Panc1 (cell line): ENCODE data around the gene TMEM8B. TPM values are rescaled to one million over a fixed set of nuclear protein-coding genes. Genes with fewer than 3 reads are reported as not detected.
A peak's percentile ranks its signal among the peaks of the same experiment; 100 is the strongest.

ENCODE experiments used
- ATAC-seq: fragments of 200-7000 bp; cut with Tn5 transposase; 2 replicates; pipeline ENCODE4 v1.9.1; 2020; ENCODE audit warnings: mild to moderate bottlenecking, moderate library complexity
- BruUV-seq: library from RNA; stranded (reverse); fragments of 400-500 nt; replicated peaks from 2 replicates; lab custom pipeline; 2021; lab: Mats Ljungman, UMichigan
- CTCF ChIA-PET: fragments of 300-600 bp; sonication (Branson Sonifier 250); formaldehyde crosslinking; loops from one replicate; lab custom pipeline; 2022; ENCODE audit warnings: antibody characterized with exemption; lab: Charles Lee
- POLR2A ChIA-PET: fragments of 300-600 bp; sonication (Branson Sonifier 250); formaldehyde crosslinking; loops from one replicate; lab custom pipeline; 2022; ENCODE audit warnings: antibody characterized with exemption; lab: Charles Lee
- DNase-seq: peaks from one replicate; pipeline ENCODE4 v3.0.0-alpha.2; 2010; ENCODE audit warnings: low read depth, low spot score
- H3K27ac ChIP-seq: 2 replicates; pipeline ENCODE4 v1.5.1; 2011; ENCODE audit warnings: mild to moderate bottlenecking, low read length, inconsistent platforms
- H3K27me3 ChIP-seq: fragments of 200-500 bp; sonication (Bioruptor generic); 2 replicates; pipeline ENCODE4 v1.6.0; 2014; ENCODE audit warnings: low read length, inconsistent platforms; ENCODE audit not compliant: control insufficient read depth, insufficient read depth
- H3K36me3 ChIP-seq: fragments of 200-500 bp; sonication (Bioruptor generic); 2 replicates; pipeline ENCODE4 v1.5.1; 2014; ENCODE audit warnings: inconsistent platforms, mild to moderate bottlenecking, low read length, moderate library complexity; ENCODE audit not compliant: control insufficient read depth, insufficient read depth
- H3K4me1 ChIP-seq: 2 replicates; pipeline ENCODE4 v1.5.1; 2011; ENCODE audit warnings: inconsistent platforms, mild to moderate bottlenecking, low read length, moderate library complexity; ENCODE audit not compliant: control insufficient read depth, insufficient read depth
- H3K4me3 ChIP-seq, 2 experiments: 2 replicates each; pipeline ENCODE4 v1.5.1; 2011 to 2012; ENCODE audit warnings: low read depth in 2 of 2, low read length in 2 of 2, mild to moderate bottlenecking in 2 of 2, inconsistent platforms in 1 of 2, moderate library complexity in 1 of 2
- H3K9me3 ChIP-seq: fragments of 200-500 bp; sonication (Bioruptor generic); 2 replicates; pipeline ENCODE4 v1.5.1; 2014; ENCODE audit warnings: low read depth, mild to moderate bottlenecking, inconsistent platforms, low read length, moderate library complexity; ENCODE audit not compliant: control insufficient read depth, insufficient read depth
- POLR2AphosphoS5 ChIP-seq: IDR thresholded peaks from 2 replicates; pipeline ENCODE4 v1.6.1; 2012; ENCODE audit warnings: mild to moderate bottlenecking, low read depth, low read length, moderate library complexity
- SIN3A ChIP-seq: IDR thresholded peaks from 2 replicates; pipeline ENCODE4 v1.6.1; 2012; ENCODE audit warnings: low read depth, mild to moderate bottlenecking, low read length, moderate library complexity, borderline replicate concordance; ENCODE audit not compliant: insufficient read depth
- TCF7L2 ChIP-seq: IDR thresholded peaks from 2 replicates; pipeline ENCODE4 v1.6.1; 2011; ENCODE audit warnings: mild to moderate bottlenecking, low read depth, low read length, inconsistent platforms
- in situ Hi-C: cut with HindIII; loops from 2 replicates; pipeline ENCODE4 v1.10.0; 2016; ENCODE audit warnings: low sequenced_read_pairs, low pct_unique_long_range_greater_than_20kb
- intact Hi-C: fragments of 100-400 bp; cut with micrococcal nuclease; formaldehyde crosslinking; loops from one replicate; pipeline ENCODE4 v1.10.0; 2022; ENCODE audit not compliant: unreplicated experiment
- total RNA-seq: library from RNA; stranded (reverse); gene quantifications from one replicate; pipeline ENCODE4 v1.2.1, GENCODE V29; 2021; ENCODE audit not compliant: unreplicated experiment
- TF ChIP-seq, protein P1 (sequence below), 2 experiments: IDR thresholded peaks; 2 replicates each; pipeline ENCODE4 v1.6.1; 2011 to 2012; ENCODE audit warnings: low read depth in 2 of 2, control low read depth in 1 of 2, low read length in 1 of 2, mild to moderate bottlenecking in 1 of 2, moderate library complexity in 1 of 2; ENCODE audit not compliant: insufficient read depth in 1 of 2
- TF ChIP-seq, protein P2 (sequence below): fragments of 450-650 bp; IDR thresholded peaks from 2 replicates; pipeline ENCODE4 v1.5.1; 2017; ENCODE audit warnings: mild to moderate bottlenecking

The TMEM8B gene
- total RNA-seq, 1 experiment from 2014 or later: 7.9 TPM

DNA sequence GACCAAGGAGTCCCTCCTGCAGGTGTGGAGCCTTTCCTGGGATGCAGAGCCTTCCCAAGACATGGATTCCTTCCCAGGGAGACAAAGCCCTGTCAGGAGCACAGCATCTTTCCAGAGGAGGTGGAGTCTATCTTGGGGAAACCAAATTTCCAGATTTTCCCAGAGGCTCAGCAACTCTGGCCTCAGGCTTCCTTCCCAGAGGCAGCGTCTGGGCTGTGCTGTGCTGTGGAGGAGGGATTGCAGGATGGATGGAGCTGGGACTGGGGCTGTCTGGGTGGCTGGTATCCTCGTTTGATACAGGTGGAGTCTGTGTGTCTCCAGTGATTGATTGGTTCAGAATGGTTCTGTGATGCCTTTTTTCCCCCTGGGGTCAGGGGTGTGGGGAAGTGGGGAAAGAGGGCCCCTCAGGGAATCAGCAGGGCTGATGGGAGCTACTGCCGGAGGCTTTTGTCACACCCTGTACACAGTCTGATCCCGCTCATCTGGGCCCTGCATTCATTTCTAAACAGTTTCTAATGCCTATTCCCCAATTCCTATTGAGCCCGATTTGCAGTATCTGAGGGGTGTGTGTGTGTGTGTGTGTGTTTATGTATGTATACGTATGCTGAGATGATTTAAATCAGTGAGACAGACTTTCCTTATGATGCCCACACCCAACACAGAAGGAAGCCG is 25.2 kb downstream of the TMEM8B start:
- peak; percentile 40; the same call in 1 of the 2 replicates for ATAC-seq
- ChIA-PET POLR2A (no interaction called here), CTCF (no interaction called here)

DNA sequence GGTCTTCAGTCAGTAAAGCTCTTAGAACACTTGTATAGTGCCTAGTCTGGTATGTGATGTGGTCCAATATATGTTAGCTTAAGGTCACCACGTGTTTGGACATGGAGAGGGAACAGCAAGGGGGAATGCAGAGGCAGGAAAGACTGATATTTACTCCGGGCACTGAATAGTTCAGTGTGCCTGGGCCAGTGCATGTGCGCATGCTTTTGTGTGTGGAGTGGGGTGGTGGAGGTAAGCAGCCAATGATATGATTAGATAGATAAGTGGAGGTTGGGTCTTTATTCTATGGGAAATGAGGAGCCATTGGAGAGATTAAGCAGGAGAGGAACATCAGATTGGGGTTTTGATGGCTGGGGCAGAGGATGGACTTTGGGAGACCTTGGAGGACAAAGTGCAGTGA is 27.2 kb downstream of the TMEM8B start:
- in situ Hi-C loops (no loop called here), intact Hi-C loops (no loop called here)
- no peak for ATAC-seq
- no peak overlapping the region for H3K4me3 ChIP-seq
- TF ChIP-seq SIN3A (no peak), TCF7L2 (no peak), POLR2AphosphoS5 (no peak)
- TF ChIP-seq, protein P1, sequence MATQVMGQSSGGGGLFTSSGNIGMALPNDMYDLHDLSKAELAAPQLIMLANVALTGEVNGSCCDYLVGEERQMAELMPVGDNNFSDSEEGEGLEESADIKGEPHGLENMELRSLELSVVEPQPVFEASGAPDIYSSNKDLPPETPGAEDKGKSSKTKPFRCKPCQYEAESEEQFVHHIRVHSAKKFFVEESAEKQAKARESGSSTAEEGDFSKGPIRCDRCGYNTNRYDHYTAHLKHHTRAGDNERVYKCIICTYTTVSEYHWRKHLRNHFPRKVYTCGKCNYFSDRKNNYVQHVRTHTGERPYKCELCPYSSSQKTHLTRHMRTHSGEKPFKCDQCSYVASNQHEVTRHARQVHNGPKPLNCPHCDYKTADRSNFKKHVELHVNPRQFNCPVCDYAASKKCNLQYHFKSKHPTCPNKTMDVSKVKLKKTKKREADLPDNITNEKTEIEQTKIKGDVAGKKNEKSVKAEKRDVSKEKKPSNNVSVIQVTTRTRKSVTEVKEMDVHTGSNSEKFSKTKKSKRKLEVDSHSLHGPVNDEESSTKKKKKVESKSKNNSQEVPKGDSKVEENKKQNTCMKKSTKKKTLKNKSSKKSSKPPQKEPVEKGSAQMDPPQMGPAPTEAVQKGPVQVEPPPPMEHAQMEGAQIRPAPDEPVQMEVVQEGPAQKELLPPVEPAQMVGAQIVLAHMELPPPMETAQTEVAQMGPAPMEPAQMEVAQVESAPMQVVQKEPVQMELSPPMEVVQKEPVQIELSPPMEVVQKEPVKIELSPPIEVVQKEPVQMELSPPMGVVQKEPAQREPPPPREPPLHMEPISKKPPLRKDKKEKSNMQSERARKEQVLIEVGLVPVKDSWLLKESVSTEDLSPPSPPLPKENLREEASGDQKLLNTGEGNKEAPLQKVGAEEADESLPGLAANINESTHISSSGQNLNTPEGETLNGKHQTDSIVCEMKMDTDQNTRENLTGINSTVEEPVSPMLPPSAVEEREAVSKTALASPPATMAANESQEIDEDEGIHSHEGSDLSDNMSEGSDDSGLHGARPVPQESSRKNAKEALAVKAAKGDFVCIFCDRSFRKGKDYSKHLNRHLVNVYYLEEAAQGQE (IDR thresholded peaks at IDR 0.05; ENCODE audit: insufficient read depth in 1 of 2, low read depth in 2 of 2, low read length in 1 of 2): no peak
- TF ChIP-seq, protein P2, sequence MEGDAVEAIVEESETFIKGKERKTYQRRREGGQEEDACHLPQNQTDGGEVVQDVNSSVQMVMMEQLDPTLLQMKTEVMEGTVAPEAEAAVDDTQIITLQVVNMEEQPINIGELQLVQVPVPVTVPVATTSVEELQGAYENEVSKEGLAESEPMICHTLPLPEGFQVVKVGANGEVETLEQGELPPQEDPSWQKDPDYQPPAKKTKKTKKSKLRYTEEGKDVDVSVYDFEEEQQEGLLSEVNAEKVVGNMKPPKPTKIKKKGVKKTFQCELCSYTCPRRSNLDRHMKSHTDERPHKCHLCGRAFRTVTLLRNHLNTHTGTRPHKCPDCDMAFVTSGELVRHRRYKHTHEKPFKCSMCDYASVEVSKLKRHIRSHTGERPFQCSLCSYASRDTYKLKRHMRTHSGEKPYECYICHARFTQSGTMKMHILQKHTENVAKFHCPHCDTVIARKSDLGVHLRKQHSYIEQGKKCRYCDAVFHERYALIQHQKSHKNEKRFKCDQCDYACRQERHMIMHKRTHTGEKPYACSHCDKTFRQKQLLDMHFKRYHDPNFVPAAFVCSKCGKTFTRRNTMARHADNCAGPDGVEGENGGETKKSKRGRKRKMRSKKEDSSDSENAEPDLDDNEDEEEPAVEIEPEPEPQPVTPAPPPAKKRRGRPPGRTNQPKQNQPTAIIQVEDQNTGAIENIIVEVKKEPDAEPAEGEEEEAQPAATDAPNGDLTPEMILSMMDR: no peak
- peaks cover 9% of the 10 kb centered on the region; the same call in 1 of the 2 replicates for H3K27me3 ChIP-seq
- no peaks in the 10 kb centered on the region for H3K9me3 ChIP-seq
- H3K4me1 ChIP-seq: no peaks in the 10 kb centered on the region
- BruUV-seq: no TSS peak
- ChIA-PET CTCF (no interaction called here), POLR2A (no interaction called here)
- H3K36me3 ChIP-seq: no peaks in the 10 kb centered on the region
- no peak for DNase-seq
- no peak overlapping the region for H3K27ac ChIP-seq

More for the DNA sequence above, 25.2 kb downstream of the TMEM8B start:
- intact Hi-C loops: no loop called here
- in situ Hi-C loops: no loop called here
- peaks cover 9% of the 10 kb centered on the region; the same call in 1 of the 2 replicates for H3K27me3 ChIP-seq
- no peak for DNase-seq
- no peak overlapping the region for H3K27ac ChIP-seq
- no peaks in the 10 kb centered on the region for H3K36me3 ChIP-seq
- H3K4me1 ChIP-seq: no peaks in the 10 kb centered on the region
- no peak overlapping the region for H3K4me3 ChIP-seq
- TF ChIP-seq POLR2AphosphoS5: no peak
- TF ChIP-seq, protein P2: no peak
- no peaks in the 10 kb centered on the region for H3K9me3 ChIP-seq
- no TSS peak for BruUV-seq
